Stomach (tissue), 4 donors: ENCODE results near the gene LGALS7B.

ENCODE experiments used
- EP300 ChIP-seq: sonication (generic); formaldehyde crosslinking; IDR thresholded peaks from one replicate; pipeline ENCODE4 v1.6.1; 2017; ENCODE audit warnings: antibody characterized with exemption
- POLR2A ChIP-seq, 4 donors: fragments of 450-650 bp; IDR thresholded peaks; one replicate each; pipeline ENCODE4 v1.6.1; 2016; ENCODE audit warnings: antibody characterized with exemption in 4 of 4, control low read depth in 2 of 4, mild to moderate bottlenecking in 1 of 4, moderate library complexity in 1 of 4
- POLR2AphosphoS5 ChIP-seq, 3 donors: sonication (generic); formaldehyde crosslinking; IDR thresholded peaks; one replicate each; pipeline ENCODE4 v1.6.1; 2016; ENCODE audit warnings: antibody characterized with exemption in 3 of 3
- TF ChIP-seq, protein P1 (sequence below), 7 experiments: fragments of 450-650 bp in 4 of 7; fragments of 200-600 bp in 3 of 7; sonication (generic) in 3 of 7; IDR thresholded peaks; one replicate each; pipeline ENCODE4 v1.5.1; 2016 to 2019; ENCODE audit warnings: antibody characterized with exemption in 7 of 7, control low read depth in 2 of 7, mild to moderate bottlenecking in 1 of 7

DNA sequence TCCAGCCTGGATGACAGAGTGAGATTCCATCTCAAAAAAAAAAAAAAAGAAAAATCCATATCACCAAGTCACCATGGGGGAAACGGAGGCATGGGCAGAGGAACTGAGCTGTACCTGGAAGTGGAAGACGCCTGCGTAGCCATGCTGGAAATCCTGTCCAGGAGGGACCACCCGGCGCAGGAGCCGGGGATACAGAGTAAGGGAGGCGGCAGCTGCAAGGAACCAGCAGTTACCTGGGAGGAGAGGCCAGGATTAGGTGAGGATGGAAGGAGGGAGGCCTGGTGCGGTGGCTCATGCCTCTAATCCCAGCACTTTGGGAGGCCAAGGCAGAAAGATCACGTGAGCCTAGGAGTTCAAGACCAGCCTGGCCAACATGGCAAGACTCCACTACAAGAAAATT is 46.7 kb upstream of the LGALS7B start:
- no peak for TF ChIP-seq EP300
- TF ChIP-seq, protein P1, sequence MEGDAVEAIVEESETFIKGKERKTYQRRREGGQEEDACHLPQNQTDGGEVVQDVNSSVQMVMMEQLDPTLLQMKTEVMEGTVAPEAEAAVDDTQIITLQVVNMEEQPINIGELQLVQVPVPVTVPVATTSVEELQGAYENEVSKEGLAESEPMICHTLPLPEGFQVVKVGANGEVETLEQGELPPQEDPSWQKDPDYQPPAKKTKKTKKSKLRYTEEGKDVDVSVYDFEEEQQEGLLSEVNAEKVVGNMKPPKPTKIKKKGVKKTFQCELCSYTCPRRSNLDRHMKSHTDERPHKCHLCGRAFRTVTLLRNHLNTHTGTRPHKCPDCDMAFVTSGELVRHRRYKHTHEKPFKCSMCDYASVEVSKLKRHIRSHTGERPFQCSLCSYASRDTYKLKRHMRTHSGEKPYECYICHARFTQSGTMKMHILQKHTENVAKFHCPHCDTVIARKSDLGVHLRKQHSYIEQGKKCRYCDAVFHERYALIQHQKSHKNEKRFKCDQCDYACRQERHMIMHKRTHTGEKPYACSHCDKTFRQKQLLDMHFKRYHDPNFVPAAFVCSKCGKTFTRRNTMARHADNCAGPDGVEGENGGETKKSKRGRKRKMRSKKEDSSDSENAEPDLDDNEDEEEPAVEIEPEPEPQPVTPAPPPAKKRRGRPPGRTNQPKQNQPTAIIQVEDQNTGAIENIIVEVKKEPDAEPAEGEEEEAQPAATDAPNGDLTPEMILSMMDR (IDR thresholded peaks at IDR 0.05): no peak
- TF ChIP-seq POLR2AphosphoS5 (IDR thresholded peaks at IDR 0.05): no peak
- no peak for TF ChIP-seq POLR2A (IDR thresholded peaks at IDR 0.05)
